BJ (cell line): ENCODE data around the gene CBL. TPM values are rescaled to one million over a fixed set of nuclear protein-coding genes. Genes with fewer than 3 reads are reported as not detected.
"Not testable (repeated sequence)": the region's sequence is repeated elsewhere in the genome, so short reads cannot be mapped to it uniquely, and the experiment has no call there.

Experiments
- CTCF ChIA-PET: fragments of 350-600 bp; formaldehyde crosslinking; extraction: SDS; loops from one replicate; lab custom pipeline; 2021; ENCODE audit warnings: antibody characterized with exemption, inconsistent platforms; lab: Yijun Ruan, JAX
- POLR2A ChIA-PET: fragments of 300-600 bp; sonication (Branson Sonifier 250); formaldehyde crosslinking; extraction: SDS; loops from one replicate; lab custom pipeline; 2021; ENCODE audit warnings: antibody characterized with exemption; lab: Charles Lee
- DNase-seq: peaks from one replicate; pipeline ENCODE4 v3.0.0-alpha.2; 2011; ENCODE audit warnings: low read depth
- H3K27me3 ChIP-seq: 2 replicates; pipeline ENCODE4 v1.6.0; 2011; ENCODE audit warnings: low read length; ENCODE audit not compliant: control insufficient read depth, insufficient read depth
- H3K36me3 ChIP-seq: 2 replicates; pipeline ENCODE4 v1.5.1; 2011; ENCODE audit warnings: low read length; ENCODE audit not compliant: control insufficient read depth, insufficient read depth
- H3K4me3 ChIP-seq: 2 replicates; pipeline ENCODE4 v1.5.1; 2011; ENCODE audit warnings: low read depth, mild to moderate bottlenecking, control low read depth, low read length
- CTCF ChIP-seq: IDR thresholded peaks from 2 replicates; pipeline ENCODE4 v1.5.1; 2011; ENCODE audit warnings: low read depth, mild to moderate bottlenecking, control low read depth, inconsistent platforms, low read length, moderate library complexity; ENCODE audit not compliant: insufficient read depth
- polyA plus RNA-seq: library from polyadenylated mRNA; depleted of rRNA; stranded (reverse); fragments of >200 nt; gene quantifications from 2 replicates; pipeline ENCODE4 v1.2.3, GENCODE V29; 2011

Gene CBL
- polyA plus RNA-seq, 1 experiment, result 9.3 TPM

- Histone ChIP-seq H3K4me3 (no peak overlapping the region), H3K36me3 (no peaks in the 10 kb centered on the region), H3K27me3 (no peaks in the 10 kb centered on the region)
- CTCF ChIA-PET, result no interaction called here
- peak; percentile 86 for DNase-seq
- POLR2A ChIA-PET, result no interaction called here
- no peak for TF ChIP-seq CTCF
These were observed 12.2 kb downstream of the CBL start for GRCh38 chr11:119218141-119218878.

- Histone ChIP-seq H3K27me3 (no peaks in the 10 kb centered on the region), H3K4me3 (no peak overlapping the region), H3K36me3 (no peaks in the 10 kb centered on the region)
- ChIA-PET POLR2A (interaction anchor here (0.6 to 0.9 kb wide), 2 partner anchors 13 to 98 kb away, joined by 4 to 8 read pairs; no protein-coding TSS in a partner anchor), CTCF (interaction anchor here (0.7 to 2.3 kb wide), 3 partner anchors 17 to 61 kb away, joined by 4 to 8 read pairs (median 8); partner anchors contain the start of gene CBL)
- peak; percentile 31 for DNase-seq
- TF ChIP-seq CTCF, result no peak
These were observed 16.2 kb downstream of the CBL start for GRCh38 chr11:119222308-119222707.

GRCh38 chr11:119222891-119223290, 16.8 kb downstream of the CBL start:
- no peaks in the 10 kb centered on the region for H3K27me3 ChIP-seq
- ChIA-PET POLR2A (interaction anchor here (0.9 kb wide), 1 partner anchor 98 kb away, joined by 4 read pairs; no protein-coding TSS in a partner anchor), CTCF (interaction anchor here (1.7 to 2.3 kb wide), 3 partner anchors 11 to 61 kb away, joined by 4 to 8 read pairs (median 8); partner anchors contain the start of gene CBL)
- no peak for DNase-seq
- H3K4me3 ChIP-seq, result no peak overlapping the region
- no peak for TF ChIP-seq CTCF
- H3K36me3 ChIP-seq, result no peaks in the 10 kb centered on the region

- no peak for DNase-seq
- no peaks in the 10 kb centered on the region for H3K27me3 ChIP-seq
- no peak overlapping the region for H3K4me3 ChIP-seq
- ChIA-PET POLR2A (no interaction called here), CTCF (interaction anchor here (1.1 to 1.7 kb wide), 4 partner anchors 10 to 53 kb away, joined by 3 to 4 read pairs (median 3); partner anchors contain the start of gene CBL)
- 0 out of 2 replicates have a peak, but pooled peaks cover 1% of the 10 kb centered on the region for H3K36me3 ChIP-seq
- no peak for TF ChIP-seq CTCF
These were observed 17.7 kb downstream of the CBL start for GRCh38 chr11:119223856-119224255.

- H3K4me3 ChIP-seq, DNase-seq, H3K27me3 ChIP-seq, POLR2A ChIA-PET, H3K36me3 ChIP-seq: not testable (repeated sequence)
- CTCF ChIA-PET, result interaction anchor here (1.1 kb wide), 1 partner anchor 23 kb away, joined by 5 read pairs; the partner anchor contains the start of gene CBL
These were observed 22.6 kb downstream of the CBL start for GRCh38 chr11:119228535-119229287.
